Measurements from ENCODE around the gene CRMP1.
"Not testable (repeated sequence)": the region's sequence is repeated elsewhere in the genome, so short reads cannot be mapped to it uniquely, and the experiment has no call there.

The CRMP1 gene

GRCh38 chr4:5887361-5888221 lies 5.3 kb downstream of the CRMP1 start:
- DNase-seq = no peak

DNA sequence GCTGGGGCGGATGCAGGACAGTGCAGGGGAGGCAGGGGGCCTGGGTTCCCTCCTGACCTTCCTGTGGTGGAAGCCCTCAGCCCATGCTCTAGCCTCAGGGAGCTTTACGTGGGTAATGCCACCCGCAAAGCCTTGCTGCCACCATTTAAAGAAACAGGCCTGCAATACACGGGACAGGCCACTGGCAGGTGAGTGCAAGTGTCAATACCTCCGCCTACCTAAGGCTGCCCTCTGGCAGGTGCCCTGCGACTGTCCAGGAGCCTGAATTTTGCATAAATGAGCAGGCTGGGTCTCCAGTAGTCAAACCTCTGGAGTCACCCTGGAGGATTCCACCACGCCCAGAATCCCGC lies 5.9 kb downstream of the CRMP1 start:
- DNase-seq = no peak

- DNase-seq = no peak
These were observed 7.2 kb downstream of the CRMP1 start for GRCh38 chr4:5885733-5886132.

- DNase-seq = no peak
These were observed 8.1 kb downstream of the CRMP1 start for GRCh38 chr4:5884796-5885195.

- no peak for DNase-seq
These were observed 9.0 kb downstream of the CRMP1 start for GRCh38 chr4:5883916-5884315.

DNA sequence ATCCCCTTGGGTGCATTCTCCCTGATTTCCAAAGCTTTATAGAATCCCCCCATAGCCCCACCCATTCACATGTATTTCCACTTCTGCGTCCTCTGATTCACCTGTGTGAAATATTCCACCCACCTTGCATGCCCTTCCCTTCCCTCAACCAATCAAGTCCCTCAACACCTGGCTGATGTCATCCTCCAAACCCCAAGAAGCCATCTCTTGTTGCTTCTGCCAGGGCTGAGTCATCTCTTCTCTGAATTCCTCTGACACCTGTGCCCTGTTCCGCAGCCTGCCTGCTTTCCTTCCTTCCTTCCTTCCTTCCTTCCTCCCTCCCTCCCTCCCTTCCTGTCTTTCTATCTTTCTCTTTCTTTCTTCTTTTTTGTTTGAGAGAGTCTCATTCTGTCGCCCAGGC lies 9.9 kb downstream of the CRMP1 start:
- no peak for DNase-seq

- no peak for DNase-seq
These were observed 11.5 kb downstream of the CRMP1 start for GRCh38 chr4:5881340-5881739.

DNA sequence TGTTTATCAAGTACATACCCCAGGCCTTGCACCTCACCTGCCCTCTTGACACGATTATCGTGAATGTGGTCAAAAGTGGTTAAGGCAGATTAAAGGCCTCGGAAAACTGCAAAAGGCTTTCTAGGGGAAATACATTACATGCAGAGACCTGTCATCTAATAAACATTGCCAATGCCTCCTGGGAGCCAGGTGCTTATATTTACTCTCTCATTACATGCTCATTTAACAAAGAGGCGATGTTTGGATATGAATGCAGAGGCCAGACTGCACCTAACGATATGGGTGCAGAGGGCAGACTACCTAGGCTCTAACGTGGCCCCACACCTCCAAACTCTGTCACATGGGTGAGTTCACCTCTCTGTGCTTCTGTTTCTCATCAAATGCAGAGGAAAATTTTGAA lies 14.5 kb downstream of the CRMP1 start:
- DNase-seq = no peak

- no peak for DNase-seq
These were observed 15.5 kb downstream of the CRMP1 start for GRCh38 chr4:5877392-5877791.

GRCh38 chr4:5874811-5875449 lies 18.0 kb downstream of the CRMP1 start:
- DNase-seq = no peak

- DNase-seq = no peak
These were observed 22.2 kb downstream of the CRMP1 start for GRCh38 chr4:5870701-5871100.

DNA sequence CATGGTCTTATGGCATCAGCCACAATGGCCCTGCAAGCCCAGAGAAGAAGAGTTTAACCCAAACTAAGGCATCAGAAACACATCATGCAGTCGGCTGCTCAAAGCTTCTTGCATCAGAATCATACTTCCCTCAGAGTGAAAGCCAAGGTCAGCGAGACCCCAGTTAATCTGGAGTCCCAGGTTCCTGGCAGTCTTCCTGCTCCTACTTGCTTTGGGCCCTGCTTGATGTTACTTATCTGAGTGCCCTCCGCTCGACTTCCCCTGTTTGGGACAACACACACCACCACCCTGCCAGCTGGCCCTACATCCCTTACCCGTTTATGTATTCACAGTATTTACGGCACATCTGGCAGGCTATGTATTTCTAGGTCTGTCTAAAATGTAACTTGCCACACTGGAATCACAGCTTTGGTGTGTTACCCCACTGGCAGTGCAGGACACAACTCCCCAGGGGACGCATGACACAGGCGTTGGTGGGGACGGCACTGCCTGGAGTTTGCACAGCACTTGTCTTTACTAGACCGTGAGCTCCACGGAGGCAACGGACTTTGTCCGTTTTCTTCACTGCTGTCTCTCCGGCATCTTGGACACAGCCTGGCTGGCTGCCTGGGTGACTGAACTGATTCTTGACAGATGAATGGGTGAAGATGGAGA lies 22.8 kb downstream of the CRMP1 start:
- DNase-seq = no peak

- DNase-seq = no peak
These were observed 25.0 kb downstream of the CRMP1 start for GRCh38 chr4:5867866-5868265.

- no peak for DNase-seq
These were observed 25.8 kb downstream of the CRMP1 start for GRCh38 chr4:5866841-5867813.

DNA sequence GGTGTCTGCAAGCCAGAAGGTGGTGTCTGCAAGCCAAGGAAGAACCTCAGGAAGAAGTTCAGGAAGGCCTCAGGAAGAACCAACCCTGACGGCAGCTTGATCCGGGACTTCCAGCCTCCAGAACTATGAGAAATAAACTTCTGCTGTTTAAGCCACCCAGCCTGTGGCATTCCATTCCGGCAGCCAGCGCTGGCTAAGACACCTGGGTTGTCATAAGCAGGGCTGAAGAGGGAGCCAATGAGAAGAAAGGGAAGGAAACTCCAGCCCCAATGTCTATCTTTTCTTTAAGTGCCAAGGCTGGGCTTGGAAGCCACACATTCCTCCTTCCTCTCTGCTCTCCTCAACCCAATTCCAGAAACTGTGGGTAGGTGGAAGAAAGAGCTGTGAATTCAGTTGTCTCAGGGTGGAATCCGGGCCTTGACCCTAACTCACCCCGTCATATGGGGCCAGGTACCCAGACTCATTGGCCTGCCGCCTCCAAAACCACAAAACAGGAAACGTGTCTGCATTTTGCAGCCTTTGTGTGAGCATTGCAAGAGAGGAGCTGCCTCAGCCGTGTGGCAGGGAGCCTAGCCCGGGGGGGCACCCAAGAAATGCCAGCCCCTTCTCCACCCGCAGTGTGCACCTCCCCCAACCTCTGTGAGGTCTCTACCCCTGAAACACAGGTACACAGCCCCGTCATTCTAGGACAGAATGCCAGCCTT lies 26.8 kb downstream of the CRMP1 start:
- no peak for DNase-seq

GRCh38 chr4:5863461-5864113 lies 29.3 kb downstream of the CRMP1 start:
- DNase-seq = no peak

- DNase-seq = no peak
These were observed 34.7 kb downstream of the CRMP1 start for GRCh38 chr4:5858020-5858769.

DNA sequence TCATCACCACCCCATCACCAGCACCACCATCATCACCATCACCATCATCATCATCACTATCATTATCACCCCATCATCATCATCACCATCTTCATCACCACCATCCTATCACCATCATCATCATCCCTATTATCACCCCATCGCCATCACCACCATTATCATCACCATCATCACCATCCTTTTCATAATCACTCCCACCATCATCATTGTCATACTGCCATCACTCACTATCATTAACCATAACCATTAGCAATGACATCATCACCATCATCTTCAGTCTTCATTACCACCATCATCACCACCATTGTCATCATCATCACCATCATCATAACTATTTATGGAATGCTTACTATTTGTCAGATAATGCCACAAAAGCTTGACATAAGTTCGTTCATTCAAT lies 35.7 kb downstream of the CRMP1 start:
- DNase-seq = no peak

DNA sequence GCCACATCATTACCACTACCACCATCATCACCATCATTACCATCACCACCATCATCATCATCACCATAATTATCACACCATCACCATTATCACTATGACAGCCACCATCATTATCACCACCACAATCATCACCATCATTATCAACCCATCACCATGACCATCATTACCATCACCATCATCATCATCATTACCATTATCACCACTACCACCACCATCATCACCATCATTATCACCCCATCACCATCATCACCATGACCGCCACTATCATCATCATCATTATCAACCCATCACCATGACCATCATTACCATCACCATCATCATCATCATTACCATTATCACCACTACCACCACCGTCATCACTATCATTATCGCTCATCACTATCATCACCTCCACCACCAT lies 36.5 kb downstream of the CRMP1 start:
- DNase-seq = not testable (repeated sequence)

DNA sequence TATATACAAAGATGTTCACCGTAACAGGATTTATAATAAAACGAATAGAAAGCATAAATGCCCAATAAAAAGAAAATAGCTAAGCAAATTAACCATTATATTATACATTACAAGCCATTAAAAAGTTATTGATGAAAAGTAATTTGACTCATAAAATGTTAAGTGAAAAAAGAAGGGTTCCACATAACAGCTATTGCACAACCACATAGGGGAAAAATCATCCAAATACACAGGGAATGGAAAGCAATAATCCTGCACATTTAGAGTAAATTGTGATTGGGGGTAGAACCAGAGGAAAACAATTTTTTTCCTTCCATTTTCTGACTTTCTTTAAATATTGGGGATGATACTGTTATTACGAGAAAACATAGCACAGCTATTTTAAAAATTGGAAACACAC lies 38.0 kb downstream of the CRMP1 start:
- DNase-seq = no peak

All from inflammatory macrophage treated with lipopolysaccharide for 4 hours (primary cell).